ENCODE data around the gene GPR27. TPM values are rescaled to one million over a fixed set of nuclear protein-coding genes. Genes with fewer than 3 reads are reported as not detected.

GPR27 gene
- total RNA-seq, 1 experiment from 2014 or later, result 0.66 TPM

GRCh38 chr3:71725271-71725991 is 28.2 kb upstream of the GPR27 start, which contains the start of gene EIF4E3:
EIF4E3 (minus strand) TSS chr3:71725402; CDS start chr3:71725367, 35 bp downstream.
- in situ Hi-C loops (cut with HindIII; ENCODE audit: low pct_unique_long_range_greater_than_20kb, low sequenced_read_pairs), result no loop called here
- DNase-seq (ENCODE audit: low read depth, low spot score), result peak; percentile 14

GRCh38 chr3:71726146-71726545 is 27.5 kb upstream of the GPR27 start:
- in situ Hi-C loops (cut with HindIII; ENCODE audit: low pct_unique_long_range_greater_than_20kb, low sequenced_read_pairs), result no loop called here
- DNase-seq (ENCODE audit: low read depth, low spot score), result no peak

- in situ Hi-C loops (cut with HindIII; ENCODE audit: low pct_unique_long_range_greater_than_20kb, low sequenced_read_pairs), result no loop called here
- DNase-seq (ENCODE audit: low read depth, low spot score), result peak; percentile 44
These were observed 24.9 kb upstream of the GPR27 start for GRCh38 chr3:71728632-71729342.

GRCh38 chr3:71732637-71733036 is 21.0 kb upstream of the GPR27 start:
- DNase-seq (ENCODE audit: low read depth, low spot score), result no peak
- in situ Hi-C loops (cut with HindIII; ENCODE audit: low pct_unique_long_range_greater_than_20kb, low sequenced_read_pairs), result no loop called here

- no peak for DNase-seq (ENCODE audit: low read depth, low spot score)
- in situ Hi-C loops (cut with HindIII; ENCODE audit: low pct_unique_long_range_greater_than_20kb, low sequenced_read_pairs), result no loop called here
These were observed 20.3 kb upstream of the GPR27 start for GRCh38 chr3:71733319-71733718.

GRCh38 chr3:71734881-71735280 is 18.8 kb upstream of the GPR27 start:
- no peak for DNase-seq (ENCODE audit: low read depth, low spot score)
- in situ Hi-C loops (cut with HindIII; ENCODE audit: low pct_unique_long_range_greater_than_20kb, low sequenced_read_pairs), result no loop called here

- DNase-seq (ENCODE audit: low read depth, low spot score), result no peak
- in situ Hi-C loops (cut with HindIII; ENCODE audit: low pct_unique_long_range_greater_than_20kb, low sequenced_read_pairs), result no loop called here
These were observed 11.0 kb upstream of the GPR27 start for GRCh38 chr3:71742621-71743020.

- in situ Hi-C loops (cut with HindIII; ENCODE audit: low pct_unique_long_range_greater_than_20kb, low sequenced_read_pairs), result no loop called here
- DNase-seq (ENCODE audit: low read depth, low spot score), result no peak
These were observed 8.9 kb upstream of the GPR27 start for GRCh38 chr3:71744738-71745137.

GRCh38 chr3:71751602-71752001 is 2.1 kb upstream of the GPR27 start:
- no peak for DNase-seq (ENCODE audit: low read depth, low spot score)
- in situ Hi-C loops (cut with HindIII; ENCODE audit: low pct_unique_long_range_greater_than_20kb, low sequenced_read_pairs), result no loop called here

- DNase-seq (ENCODE audit: low read depth, low spot score), result no peak
- in situ Hi-C loops (cut with HindIII; ENCODE audit: low pct_unique_long_range_greater_than_20kb, low sequenced_read_pairs), result no loop called here
These were observed 589 bp upstream of the GPR27 start for GRCh38 chr3:71752831-71753700.

GRCh38 chr3:71754610-71755253 is 1.1 kb downstream of the GPR27 start:
- DNase-seq (ENCODE audit: low read depth, low spot score), result no peak

GRCh38 chr3:71758091-71758490 is 4.4 kb downstream of the GPR27 start:
- in situ Hi-C loops (cut with HindIII; ENCODE audit: low pct_unique_long_range_greater_than_20kb, low sequenced_read_pairs), result no loop called here
- no peak for DNase-seq (ENCODE audit: low read depth, low spot score)

More at GRCh38 chr3:71754610-71755253, 1.1 kb downstream of the GPR27 start:
- in situ Hi-C loops (cut with HindIII; ENCODE audit: low pct_unique_long_range_greater_than_20kb, low sequenced_read_pairs), result no loop called here

- in situ Hi-C loops (cut with HindIII; ENCODE audit: low pct_unique_long_range_greater_than_20kb, low sequenced_read_pairs), result no loop called here
These were observed 5.7 kb downstream of the GPR27 start for GRCh38 chr3:71759401-71759800.

GRCh38 chr3:71760140-71760539 is 6.5 kb downstream of the GPR27 start:
- no peak for DNase-seq (ENCODE audit: low read depth, low spot score)
- in situ Hi-C loops (cut with HindIII; ENCODE audit: low pct_unique_long_range_greater_than_20kb, low sequenced_read_pairs), result no loop called here

More at GRCh38 chr3:71759401-71759800, 5.7 kb downstream of the GPR27 start:
- no peak for DNase-seq (ENCODE audit: low read depth, low spot score)

- in situ Hi-C loops (cut with HindIII; ENCODE audit: low pct_unique_long_range_greater_than_20kb, low sequenced_read_pairs), result no loop called here
- DNase-seq (ENCODE audit: low read depth, low spot score), result no peak
These were observed 9.8 kb downstream of the GPR27 start for GRCh38 chr3:71763426-71763825.

GRCh38 chr3:71771126-71771525 is 17.5 kb downstream of the GPR27 start:
- no peak for DNase-seq (ENCODE audit: low read depth, low spot score)
- in situ Hi-C loops (cut with HindIII; ENCODE audit: low pct_unique_long_range_greater_than_20kb, low sequenced_read_pairs), result no loop called here

GRCh38 chr3:71771884-71772283 is 18.2 kb downstream of the GPR27 start:
- in situ Hi-C loops (cut with HindIII; ENCODE audit: low pct_unique_long_range_greater_than_20kb, low sequenced_read_pairs), result no loop called here

GRCh38 chr3:71776538-71776937 is 22.9 kb downstream of the GPR27 start:
- in situ Hi-C loops (cut with HindIII; ENCODE audit: low pct_unique_long_range_greater_than_20kb, low sequenced_read_pairs), result no loop called here
- DNase-seq (ENCODE audit: low read depth, low spot score), result no peak

More at GRCh38 chr3:71771884-71772283, 18.2 kb downstream of the GPR27 start:
- no peak for DNase-seq (ENCODE audit: low read depth, low spot score)

Data from SK-MEL-5 (cell line).